ENCODE data around the gene AUTS2. TPM values are rescaled to one million over a fixed set of nuclear protein-coding genes. Genes with fewer than 3 reads are reported as not detected.

AUTS2 gene
- total RNA-seq, 1 experiment from 2014 or later, result 50.0 TPM

- peaks cover 13% of the 10 kb centered on the region for H3K4me1 Mint-ChIP-seq
- H3K27me3 Mint-ChIP-seq (ENCODE audit: low read depth), result no peaks in the 10 kb centered on the region; the same call in 1 of the 2 replicates
- H3K27ac Mint-ChIP-seq, result no peak overlapping the region
- H3K4me3 Mint-ChIP-seq, result no peak overlapping the region
- H3K9me3 Mint-ChIP-seq, result peaks cover 12% of the 10 kb centered on the region
- POLR2A ChIA-PET, result interaction anchor here (0.5 kb wide), 1 partner anchor 177 kb away, joined by 3 read pairs; no protein-coding TSS in a partner anchor
- TF ChIP-seq ZSCAN18 (CRISPR knock-in tag; IDR thresholded peaks at IDR 0.05) (no peak), CDX4 (CRISPR knock-in tag; IDR thresholded peaks at IDR 0.05; ENCODE audit: borderline replicate concordance) (no peak), MYBL2 (CRISPR knock-in tag; IDR thresholded peaks at IDR 0.05) (no peak), ZBTB21 (CRISPR knock-in tag; IDR thresholded peaks at IDR 0.05; ENCODE audit: borderline replicate concordance) (no peak)
- CTCF ChIA-PET, result interaction anchor here (0.6 to 1.2 kb wide), 3 partner anchors 13 to 454 kb away, joined by 3 to 4 read pairs (median 3); no protein-coding TSS in a partner anchor
- peak; percentile 67 for ATAC-seq
- no peak for DNase-seq (ENCODE audit: low spot score)
- H3K36me3 Mint-ChIP-seq, result no peaks in the 10 kb centered on the region
Measured at GRCh38 chr7:69723663-69724062, 125.4 kb downstream of the AUTS2 start.

- Mint-ChIP-seq H3K4me3 (no peak overlapping the region), H3K27ac (no peak overlapping the region), H3K9me3 (peaks cover 12% of the 10 kb centered on the region), H3K27me3 (ENCODE audit: low read depth) (peaks cover 4% of the 10 kb centered on the region; the same call in 1 of the 2 replicates), H3K4me1 (peaks cover 34% of the 10 kb centered on the region), H3K36me3 (no peaks in the 10 kb centered on the region)
- CTCF ChIA-PET, result interaction anchor here (0.6 kb wide), 1 partner anchor 10 kb away, joined by 3 read pairs; no protein-coding TSS in a partner anchor
- POLR2A ChIA-PET, result interaction anchor here (0.7 kb wide), 1 partner anchor 44 kb away, joined by 3 read pairs; no protein-coding TSS in a partner anchor
- ATAC-seq, result no peak
- no peak for DNase-seq (ENCODE audit: low spot score)
- TF ChIP-seq ATF2 (CRISPR knock-in tag; IDR thresholded peaks at IDR 0.05; ENCODE audit: borderline replicate concordance, low read depth) (no peak), SP1 (CRISPR knock-in tag; conservative IDR thresholded peaks at IDR 0.05) (no peak), RORB (CRISPR knock-in tag; IDR thresholded peaks at IDR 0.05) (no peak), SOX15 (CRISPR knock-in tag; IDR thresholded peaks at IDR 0.05) (no peak), ESRRA (CRISPR knock-in tag; IDR thresholded peaks at IDR 0.05; ENCODE audit: borderline replicate concordance) (no peak), TEAD4 (CRISPR knock-in tag; IDR thresholded peaks at IDR 0.05) (no peak), EMX1 (CRISPR knock-in tag; IDR thresholded peaks at IDR 0.05) (no peak), SMAD4 (CRISPR knock-in tag; IDR thresholded peaks at IDR 0.05) (no peak), ZNF317 (CRISPR knock-in tag; IDR thresholded peaks at IDR 0.05; ENCODE audit: borderline replicate concordance, low read depth) (no peak), NR3C1 (CRISPR knock-in tag; conservative IDR thresholded peaks at IDR 0.05; ENCODE audit: low read depth) (no peak), E2F4 (CRISPR knock-in tag; IDR thresholded peaks at IDR 0.05; ENCODE audit: borderline replicate concordance, low read depth) (no peak)
Measured at GRCh38 chr7:69728304-69728703, 130.0 kb downstream of the AUTS2 start.

GRCh38 chr7:69732203-69732602 lies 133.9 kb downstream of the AUTS2 start:
- TF ChIP-seq MAX (CRISPR knock-in tag; IDR thresholded peaks at IDR 0.05), result no peak
- no peak for TF ChIP-seq ZNF232 (CRISPR knock-in tag; IDR thresholded peaks at IDR 0.05)
- no peak for TF ChIP-seq SOX15 (CRISPR knock-in tag; IDR thresholded peaks at IDR 0.05)
- no peak for TF ChIP-seq ESRRA (CRISPR knock-in tag; IDR thresholded peaks at IDR 0.05; ENCODE audit: borderline replicate concordance)
- no peak for TF ChIP-seq TEAD1 (CRISPR knock-in tag; IDR thresholded peaks at IDR 0.05)
- TF ChIP-seq ZNF263 (CRISPR knock-in tag; IDR thresholded peaks at IDR 0.05; ENCODE audit: low read depth), result no peak
- no peak for TF ChIP-seq JAZF1 (CRISPR knock-in tag; IDR thresholded peaks at IDR 0.05)
- no peak for TF ChIP-seq ZNF138 (CRISPR knock-in tag; conservative IDR thresholded peaks at IDR 0.05)
- no peak for TF ChIP-seq HMGXB4 (CRISPR knock-in tag; IDR thresholded peaks at IDR 0.05)
- TF ChIP-seq FOXP4 (CRISPR knock-in tag; IDR thresholded peaks at IDR 0.05), result no peak
- no peak for TF ChIP-seq RORB (CRISPR knock-in tag; IDR thresholded peaks at IDR 0.05)
- Mint-ChIP-seq H3K4me3 (no peak overlapping the region), H3K27me3 (ENCODE audit: low read depth) (peaks cover 20% of the 10 kb centered on the region), H3K27ac (no peak overlapping the region), H3K4me1 (peaks cover 44% of the 10 kb centered on the region), H3K9me3 (no peaks in the 10 kb centered on the region), H3K36me3 (no peaks in the 10 kb centered on the region)
- POLR2A ChIA-PET, result no interaction called here
- CTCF ChIA-PET, result no interaction called here
- peak; percentile 17 for DNase-seq (ENCODE audit: low spot score)
- peak; percentile 61; the same call in 1 of the 2 replicates for ATAC-seq
